ENCODE measurements around the gene DRG1.
"Not testable (repeated sequence)": the region's sequence is repeated elsewhere in the genome, so short reads cannot be mapped to it uniquely, and the experiment has no call there.

Gene DRG1, protein sequence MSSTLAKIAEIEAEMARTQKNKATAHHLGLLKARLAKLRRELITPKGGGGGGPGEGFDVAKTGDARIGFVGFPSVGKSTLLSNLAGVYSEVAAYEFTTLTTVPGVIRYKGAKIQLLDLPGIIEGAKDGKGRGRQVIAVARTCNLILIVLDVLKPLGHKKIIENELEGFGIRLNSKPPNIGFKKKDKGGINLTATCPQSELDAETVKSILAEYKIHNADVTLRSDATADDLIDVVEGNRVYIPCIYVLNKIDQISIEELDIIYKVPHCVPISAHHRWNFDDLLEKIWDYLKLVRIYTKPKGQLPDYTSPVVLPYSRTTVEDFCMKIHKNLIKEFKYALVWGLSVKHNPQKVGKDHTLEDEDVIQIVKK

DNA sequence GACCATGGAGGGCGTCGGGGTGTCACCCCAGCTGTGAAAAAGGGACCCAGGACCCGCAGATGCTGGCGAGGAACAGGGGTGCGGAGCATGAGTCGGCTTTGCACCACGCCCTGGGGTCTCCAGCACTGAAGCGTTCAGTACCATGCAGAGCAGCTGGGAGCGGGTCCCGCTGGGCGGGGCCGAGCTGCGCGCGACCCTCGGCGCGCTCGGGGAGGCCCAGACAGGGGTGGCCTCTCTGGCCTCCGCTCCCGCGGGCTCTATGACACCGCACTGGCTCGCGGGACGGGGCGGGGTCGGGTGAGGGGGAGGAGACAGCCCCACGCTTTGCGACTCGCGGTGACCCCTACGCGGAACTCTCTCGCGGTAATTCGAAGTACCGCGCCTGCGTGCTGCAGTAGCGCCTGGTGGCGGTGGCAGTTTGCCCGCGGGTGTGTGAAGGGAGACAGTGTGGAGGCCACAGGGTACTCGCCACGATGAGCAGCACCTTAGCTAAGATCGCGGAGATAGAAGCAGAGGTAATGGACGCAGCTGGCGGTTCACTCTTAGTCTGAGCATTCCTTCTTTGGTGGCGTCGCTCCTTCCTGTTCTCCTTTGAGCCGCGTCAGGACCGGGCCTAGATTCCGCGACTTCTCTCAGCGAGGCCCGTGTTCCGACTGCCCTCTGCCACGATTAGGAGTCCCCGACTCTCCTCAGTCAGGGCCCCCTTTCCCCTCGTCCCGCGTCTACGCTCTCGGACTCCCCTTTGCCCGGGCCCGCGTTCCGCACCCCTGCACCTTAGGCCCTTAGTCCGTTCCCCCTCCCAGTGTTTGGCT is at the start of gene DRG1:
DRG1 (plus strand) TSS at position 394 of the 812 bp plus-strand sequence; CDS start at position 474, 80 bp downstream.
- DNase-seq = peak; percentile 75

DNA sequence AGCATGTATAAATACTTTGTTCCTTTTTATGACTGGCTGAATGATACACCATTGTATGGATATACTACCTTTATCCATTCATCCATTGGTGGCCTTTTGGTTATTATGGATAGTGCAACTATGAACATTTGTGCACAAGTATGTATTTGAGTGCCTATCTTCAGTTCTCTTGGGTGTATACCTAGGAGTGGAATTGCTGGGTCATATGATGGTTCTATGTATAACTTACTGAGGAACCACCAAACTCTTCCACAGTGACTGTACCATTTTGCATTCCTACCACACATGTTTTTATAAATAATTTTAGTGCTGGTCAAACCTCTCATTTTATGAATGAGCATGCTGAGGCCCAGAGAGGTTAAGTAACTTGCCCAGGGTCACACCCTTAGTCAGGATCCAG is 49.4 kb upstream of the DRG1 start:
- DNase-seq = no peak

DNA sequence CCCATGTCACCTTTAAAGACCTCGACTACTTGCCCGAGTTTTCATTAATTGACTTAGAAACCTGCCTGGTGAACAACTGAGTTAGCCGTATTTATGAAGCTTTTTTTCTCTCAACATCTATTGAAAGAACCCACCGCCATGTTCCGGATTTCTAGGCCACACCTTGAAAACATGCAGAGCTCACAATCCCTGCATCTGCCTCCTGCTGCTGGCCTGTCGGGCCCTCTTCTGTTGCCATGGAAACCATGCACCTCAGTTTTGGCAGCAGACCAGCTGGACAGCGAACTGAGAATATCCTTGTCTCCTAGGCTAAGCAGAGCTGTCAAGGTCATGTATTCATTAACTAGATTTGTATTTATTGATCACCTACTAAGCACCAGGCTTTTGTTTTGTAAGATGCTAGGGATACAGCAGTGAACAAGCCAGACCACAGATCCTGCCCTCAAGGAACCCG is 49.0 kb upstream of the DRG1 start:
- peak; percentile 55 for DNase-seq

DNA sequence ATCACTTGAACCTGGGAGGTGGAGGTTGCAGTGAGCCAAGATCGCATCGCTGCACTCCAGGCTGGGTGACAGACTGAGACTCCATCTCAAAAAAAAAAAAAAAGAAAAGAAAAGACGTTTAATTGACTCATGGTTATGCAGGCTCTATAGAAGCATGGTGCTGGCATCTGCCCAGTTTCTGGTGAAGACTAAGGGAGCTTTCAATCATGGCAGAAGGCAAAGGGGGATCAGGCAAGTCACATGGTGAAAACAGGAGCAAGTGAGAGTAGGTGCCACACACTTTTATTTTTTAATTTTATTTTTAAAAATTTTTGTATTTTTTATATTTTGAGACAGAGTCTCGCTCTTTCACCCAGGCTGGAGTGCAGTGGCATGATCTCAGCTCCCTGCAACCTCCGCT is 44.9 kb upstream of the DRG1 start:
- no peak for DNase-seq

DNA sequence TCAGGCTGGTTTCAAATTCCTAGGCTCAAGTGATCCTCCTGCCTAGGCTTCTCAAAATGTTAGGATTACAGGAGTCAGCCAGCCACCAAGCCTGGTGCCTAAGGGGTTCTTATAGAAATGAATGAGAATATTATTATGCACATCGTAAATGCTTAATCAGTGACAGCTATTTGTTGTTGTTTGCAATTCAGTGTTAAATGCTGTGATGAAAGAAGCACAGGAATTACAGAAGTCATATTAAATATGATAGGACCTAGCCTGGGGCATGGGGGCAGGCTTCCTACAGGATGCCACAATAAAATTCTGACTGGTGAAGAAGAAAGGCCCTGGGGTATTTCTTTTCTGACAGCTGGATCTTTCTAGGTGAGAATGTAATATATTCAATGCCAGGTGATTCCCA is 39.4 kb upstream of the DRG1 start:
- no peak for DNase-seq

DNA sequence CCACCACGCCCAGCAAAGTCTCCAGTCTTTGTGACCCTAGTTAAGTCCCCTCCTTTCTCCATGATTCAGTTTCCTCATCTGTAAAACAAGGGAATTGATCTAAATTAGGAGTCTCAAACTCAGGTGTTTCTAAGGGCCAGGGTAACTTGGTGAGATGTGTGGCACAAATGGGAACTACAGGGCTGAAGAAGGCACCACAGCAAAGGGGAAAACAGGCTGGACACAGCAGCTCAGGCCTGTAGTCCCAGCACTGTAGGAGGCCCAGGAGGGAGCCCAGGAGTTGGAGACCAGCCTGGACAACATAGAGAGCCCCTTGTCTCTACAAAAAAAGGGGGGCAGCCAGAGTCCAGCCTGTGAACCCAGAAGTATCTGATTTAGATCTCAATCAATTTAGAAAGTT is 37.7 kb upstream of the DRG1 start:
- no peak for DNase-seq

DNA sequence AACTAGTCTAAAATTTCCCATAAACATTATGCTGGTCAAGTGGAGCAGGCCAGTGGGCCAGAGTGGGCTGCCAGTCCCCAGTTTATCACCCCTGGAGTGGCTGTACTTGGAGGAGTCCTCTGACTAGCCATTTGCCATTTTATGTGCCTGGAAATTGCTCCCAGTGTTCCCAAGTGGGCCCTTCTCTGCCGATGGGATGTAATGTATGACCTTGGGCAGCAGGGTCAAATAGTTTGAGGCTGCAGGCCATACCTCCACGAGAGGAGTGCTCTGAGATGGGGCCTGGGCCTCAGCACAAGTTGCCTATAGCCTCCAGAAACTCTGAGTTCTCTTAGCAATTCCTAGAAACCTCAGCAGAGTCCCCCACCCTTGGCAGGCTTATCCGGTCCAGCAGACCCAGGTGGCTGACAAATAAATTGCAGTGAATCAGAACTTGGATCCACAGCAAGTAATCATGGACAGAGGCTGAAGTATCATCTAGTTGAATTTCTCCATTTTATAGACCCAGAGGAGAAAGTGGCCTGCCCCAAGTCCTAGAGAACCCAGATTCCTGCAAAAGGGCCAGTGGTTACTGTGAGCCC is 35.4 kb upstream of the DRG1 start:
- no peak for DNase-seq

DNA sequence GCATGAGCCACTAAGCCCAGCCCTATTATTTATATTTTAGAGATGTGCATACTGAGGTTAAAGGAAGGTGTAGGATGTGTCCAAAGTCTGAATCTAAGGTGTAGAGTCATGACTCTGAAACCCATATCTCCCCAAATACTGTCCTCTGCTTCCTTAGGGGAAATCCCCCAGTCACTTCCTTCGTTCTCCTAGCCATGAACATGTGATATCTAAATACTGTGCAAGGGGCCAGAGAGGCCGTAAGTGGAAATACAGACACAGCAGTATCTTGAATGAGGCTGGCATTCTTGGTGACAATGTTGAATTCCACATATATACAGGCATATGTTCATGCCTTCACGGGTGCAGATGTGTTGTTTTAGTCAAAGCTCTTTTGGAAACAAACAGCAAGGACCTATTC is 32.0 kb upstream of the DRG1 start:
- no peak for DNase-seq

DNA sequence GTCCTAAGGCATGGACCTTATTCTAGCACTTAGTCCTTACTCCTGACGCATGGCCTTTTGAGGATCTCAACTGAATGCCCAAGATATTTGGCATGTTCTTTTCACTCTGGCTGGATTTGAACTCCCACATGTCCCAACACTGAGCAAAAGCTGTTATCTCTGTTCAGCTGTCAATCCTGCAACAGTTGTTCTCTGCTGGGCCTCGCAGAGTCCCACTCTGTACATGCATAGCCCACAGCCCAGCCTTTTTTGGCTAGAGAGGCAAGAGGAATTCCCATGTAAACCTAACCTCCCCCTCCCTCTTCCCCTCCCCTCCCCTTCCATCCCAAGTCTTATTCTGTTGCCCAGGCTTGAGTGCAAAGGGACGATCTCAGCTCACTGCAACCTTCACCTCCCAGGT is 21.8 kb upstream of the DRG1 start:
- DNase-seq = no peak

DNA sequence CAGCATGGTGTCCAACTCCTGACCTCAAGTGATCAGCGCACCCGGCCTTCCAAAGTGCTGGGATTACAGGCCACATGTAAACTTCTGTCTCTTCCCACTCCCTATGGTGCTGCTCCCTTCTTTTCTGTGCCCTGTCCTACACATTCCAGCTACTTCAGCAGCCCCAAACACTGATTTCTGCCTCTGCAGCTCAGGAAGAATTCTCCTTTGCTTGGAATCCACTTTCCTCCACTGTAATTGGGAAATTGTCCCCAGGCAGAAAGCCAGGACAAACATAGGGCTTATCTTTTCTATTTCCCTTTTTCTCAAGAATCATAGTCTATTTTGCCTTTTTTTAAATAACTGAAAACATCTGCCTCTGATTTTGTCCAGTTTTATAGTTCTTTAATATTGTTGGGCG is 21.3 kb upstream of the DRG1 start:
- DNase-seq = no peak

DNA sequence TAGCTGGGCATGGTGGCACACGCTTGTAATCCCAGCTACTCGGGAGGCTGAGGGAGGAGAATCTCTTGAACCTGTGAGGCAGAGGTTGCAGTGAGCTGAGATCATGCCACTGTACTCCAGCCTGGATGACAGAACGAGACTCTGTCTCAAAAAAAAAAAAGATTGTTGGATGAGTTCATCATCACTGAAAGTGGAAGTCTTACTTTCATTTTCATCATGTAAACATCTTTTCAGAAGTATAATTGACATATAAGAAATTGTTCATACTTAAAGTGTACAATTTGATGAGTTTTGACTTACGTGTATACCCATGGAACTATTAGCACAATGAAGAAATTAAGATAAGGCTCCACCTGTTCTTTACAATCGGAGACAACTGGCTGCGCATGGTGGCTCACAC is 20.8 kb upstream of the DRG1 start:
- DNase-seq = not testable (repeated sequence)

DNA sequence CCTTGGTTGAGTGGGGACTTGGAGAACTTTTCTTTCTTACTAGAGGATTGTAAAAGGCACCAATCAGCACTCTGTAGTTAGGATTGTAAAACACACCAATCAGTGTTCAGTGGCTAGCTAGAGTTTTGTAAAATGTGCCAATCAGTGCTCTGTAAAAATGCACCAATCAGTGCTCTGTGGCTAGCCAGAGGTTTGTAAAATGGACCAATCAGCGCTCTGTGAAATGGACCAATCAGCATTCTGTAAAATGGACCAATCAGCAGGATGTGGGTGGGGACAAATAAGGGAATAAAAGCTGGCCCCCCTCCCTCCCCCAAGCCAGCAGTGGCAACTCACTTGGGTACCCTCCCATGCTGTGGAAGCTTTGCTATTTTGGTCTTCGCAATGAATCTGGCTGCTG is 5.5 kb upstream of the DRG1 start:
- no peak for DNase-seq

DNA sequence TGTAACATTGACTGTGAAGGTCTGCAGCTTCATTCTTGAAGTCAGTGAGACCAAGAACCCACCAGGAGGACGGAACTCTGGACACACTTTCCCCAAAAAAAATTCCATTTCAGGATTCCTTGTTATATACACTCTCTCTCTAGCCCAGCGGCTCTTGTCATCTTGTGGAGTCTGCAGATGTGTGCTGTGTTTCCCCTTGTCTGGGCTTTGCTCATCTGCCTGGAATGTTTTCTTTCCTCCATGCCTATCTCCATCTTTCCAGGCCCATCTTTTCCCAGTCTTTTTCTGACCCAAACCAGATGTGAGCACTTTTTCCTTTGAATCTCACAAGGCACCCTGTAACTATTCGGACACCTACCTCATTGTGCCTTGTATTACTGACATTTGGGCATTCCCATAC is 5.1 kb upstream of the DRG1 start:
- DNase-seq = no peak

DNA sequence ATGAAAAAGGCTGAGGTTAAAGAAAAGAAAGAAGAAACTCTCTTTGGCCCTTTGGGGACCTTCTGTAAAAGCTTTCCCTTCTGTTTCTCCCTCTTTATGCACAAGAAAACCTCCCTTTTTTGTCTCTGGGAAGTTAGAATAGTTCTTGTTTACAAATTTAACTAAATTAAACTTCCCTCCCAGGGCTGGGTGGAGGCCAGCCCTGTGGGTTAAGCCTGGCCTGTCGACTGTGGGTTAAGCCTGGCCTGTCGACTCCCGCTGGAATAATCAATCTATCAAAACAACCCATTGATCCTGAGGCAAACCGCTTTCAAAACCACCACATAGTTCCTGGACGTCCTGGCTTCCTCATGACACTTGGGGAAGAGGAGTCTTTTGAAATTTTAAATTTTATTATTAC is 1.2 kb upstream of the DRG1 start:
- DNase-seq = no peak

DNA sequence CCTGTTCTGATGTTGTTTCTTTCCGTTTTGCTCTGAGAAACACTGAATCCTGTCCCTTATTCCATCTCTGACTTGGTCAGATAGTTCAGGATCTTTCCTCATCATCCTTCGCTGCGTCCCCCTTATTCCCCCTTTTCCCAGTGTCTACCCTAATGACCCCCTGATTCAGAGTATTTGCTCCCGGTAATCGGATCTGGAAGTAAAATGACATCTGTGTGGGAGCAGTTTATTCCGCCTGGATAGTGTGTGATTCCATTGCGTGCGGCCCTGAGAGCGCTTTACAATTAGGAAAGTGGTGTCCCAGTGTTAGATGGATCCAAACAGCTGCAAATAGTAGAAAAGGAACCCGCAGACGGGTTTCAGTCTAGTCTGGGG is 606 bp downstream of the DRG1 start:
- DNase-seq = no peak

DNA sequence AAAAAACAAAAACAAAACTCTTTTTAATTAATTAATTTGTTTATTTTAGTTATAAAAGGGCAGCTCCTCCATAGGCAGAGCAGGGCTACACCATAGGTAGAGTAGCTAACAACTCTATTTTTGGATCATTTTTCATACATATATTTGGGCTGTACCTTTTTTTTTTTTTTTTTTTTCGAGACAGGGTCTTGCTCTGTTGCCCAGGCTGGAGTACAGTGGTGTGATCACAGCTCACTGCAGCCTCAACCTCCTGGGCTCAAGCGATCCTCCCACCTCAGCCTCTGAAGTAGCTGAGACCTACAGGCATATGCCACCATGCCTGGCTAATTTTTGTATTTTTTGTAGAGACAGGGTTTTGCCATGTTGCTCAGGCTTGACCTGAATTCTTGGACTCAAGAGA is 2.9 kb downstream of the DRG1 start:
- DNase-seq = not testable (repeated sequence)

DNA sequence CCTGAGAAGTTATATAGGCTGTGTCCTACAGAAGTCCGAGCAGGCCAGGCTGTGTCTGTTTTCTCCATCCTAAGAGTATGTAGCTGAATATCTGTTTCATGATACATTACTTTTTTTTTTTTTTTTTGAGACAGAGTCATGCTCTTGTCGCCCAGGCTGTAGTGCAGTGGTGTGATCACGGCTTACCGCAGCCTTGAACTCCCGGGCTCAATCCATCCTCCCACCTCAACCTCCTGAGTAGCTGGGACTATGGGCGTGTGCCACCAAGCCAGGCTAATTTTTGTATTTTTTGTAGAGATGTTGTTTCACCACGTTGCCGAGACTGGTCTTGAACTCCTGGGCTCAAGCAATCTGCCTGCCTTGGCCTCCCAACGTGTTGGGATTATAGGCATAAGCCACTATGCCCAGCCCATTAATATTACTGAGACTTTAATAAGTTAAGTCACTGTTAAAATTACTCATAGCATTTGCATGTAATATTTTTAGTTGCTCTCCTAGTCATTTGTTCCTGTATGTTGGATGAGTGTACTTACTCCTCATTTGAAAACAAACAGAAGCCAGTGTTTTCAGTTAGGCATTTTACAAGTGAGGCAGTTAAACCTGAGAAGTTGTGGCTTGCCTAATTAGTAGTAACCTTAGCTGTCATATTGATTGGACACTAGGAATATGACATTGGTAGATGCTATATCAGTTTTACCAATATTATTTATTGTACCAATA is 26.1 kb downstream of the DRG1 start:
- no peak for DNase-seq

DNA sequence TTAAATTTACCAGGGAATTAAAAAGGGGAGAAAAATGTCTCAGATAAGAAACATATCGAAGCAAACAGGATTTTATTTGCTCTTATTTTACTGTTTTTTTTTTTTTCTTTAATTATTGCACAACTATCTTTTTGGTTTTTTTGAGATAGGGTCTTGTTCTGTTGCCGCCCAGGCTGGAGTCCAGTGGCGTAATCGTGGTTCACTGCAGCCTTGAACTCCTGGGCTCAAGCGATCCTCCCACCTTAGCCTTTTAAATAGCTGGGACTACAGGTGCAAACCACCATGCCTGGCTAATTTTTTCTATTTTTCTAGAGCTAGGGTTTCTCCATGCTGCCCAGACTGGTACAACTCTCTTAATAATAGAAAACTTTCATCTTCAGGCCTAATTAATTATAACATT is 32.5 kb downstream of the DRG1 start:
- no peak for DNase-seq

DNA sequence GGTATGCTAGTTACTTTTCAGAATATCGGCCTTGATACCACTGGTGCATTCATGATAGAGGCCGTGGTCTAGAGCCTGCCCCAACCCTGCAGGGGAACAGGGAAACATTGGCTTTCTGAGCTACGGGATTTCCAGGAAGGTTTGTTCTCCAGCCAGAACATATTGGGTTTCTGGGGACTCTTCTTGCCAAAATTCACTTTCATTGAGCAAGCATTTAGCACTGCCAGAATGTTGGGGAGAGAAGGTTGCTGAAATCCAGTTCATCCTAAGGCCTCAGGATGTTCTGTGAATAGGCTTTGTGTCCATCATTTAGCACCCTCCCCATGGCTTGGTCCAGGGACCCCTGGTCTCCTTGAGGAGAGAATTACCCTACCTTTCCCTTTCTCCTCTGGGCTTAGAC is 36.7 kb downstream of the DRG1 start:
- no peak for DNase-seq

DNA sequence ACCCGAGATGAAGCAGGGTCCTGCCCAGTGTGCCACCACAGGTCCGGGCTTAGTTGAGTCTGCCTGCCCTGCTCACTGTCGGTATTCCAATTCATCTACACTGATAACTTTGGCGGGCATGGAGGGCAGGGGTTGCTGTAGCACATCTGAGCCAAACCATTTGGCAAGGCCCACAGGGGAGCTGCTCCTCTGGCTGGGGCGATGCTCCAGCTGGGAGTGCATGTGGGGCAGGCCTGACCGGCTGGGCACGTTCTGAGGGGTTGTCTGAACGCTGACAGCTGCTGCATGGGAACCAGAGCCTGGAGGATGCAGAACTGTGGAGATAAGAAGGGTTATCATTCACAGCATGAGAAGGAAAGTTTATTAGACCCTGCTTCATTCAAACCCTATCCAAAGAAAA is 40.4 kb downstream of the DRG1 start:
- DNase-seq = no peak

DNA sequence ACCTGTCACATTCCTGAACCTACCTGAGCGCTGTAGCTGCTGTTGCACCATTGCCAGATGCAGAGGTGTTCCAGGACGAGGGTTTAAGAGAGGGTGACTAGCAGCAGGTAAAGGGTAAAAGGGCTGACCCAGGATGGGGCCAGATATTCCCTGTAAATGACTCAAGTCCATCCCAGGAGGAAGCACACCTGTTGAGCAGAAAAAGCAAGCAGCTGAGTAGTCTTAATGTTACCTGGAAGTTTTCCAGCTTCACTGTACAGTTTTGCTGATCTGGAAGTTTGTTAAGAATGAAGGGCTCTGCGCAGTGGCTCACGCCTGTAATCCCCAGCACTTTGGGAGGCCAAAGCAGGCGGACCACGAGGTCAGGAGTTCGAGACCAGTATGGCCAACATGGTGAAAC is 41.3 kb downstream of the DRG1 start:
- DNase-seq = no peak

DNA sequence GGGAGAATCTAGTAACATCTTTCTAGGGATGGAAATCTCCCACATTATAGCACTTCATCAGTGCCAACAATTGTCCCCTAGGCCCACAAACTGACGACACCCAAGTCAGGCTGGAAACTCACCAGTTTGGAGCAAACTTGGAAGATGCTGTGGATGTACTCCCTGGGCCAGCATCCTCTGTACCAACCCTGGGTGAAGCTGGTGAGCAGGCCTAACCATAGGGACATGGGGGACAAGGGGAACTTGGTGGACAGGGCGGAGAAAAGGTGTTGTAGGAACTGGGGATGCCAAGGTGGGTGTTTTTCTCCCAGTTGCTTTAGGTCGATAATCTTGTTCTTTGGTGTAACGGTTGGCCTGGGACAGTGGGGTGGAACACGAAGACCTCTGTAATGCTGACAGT is 42.2 kb downstream of the DRG1 start:
- no peak for DNase-seq

DNA sequence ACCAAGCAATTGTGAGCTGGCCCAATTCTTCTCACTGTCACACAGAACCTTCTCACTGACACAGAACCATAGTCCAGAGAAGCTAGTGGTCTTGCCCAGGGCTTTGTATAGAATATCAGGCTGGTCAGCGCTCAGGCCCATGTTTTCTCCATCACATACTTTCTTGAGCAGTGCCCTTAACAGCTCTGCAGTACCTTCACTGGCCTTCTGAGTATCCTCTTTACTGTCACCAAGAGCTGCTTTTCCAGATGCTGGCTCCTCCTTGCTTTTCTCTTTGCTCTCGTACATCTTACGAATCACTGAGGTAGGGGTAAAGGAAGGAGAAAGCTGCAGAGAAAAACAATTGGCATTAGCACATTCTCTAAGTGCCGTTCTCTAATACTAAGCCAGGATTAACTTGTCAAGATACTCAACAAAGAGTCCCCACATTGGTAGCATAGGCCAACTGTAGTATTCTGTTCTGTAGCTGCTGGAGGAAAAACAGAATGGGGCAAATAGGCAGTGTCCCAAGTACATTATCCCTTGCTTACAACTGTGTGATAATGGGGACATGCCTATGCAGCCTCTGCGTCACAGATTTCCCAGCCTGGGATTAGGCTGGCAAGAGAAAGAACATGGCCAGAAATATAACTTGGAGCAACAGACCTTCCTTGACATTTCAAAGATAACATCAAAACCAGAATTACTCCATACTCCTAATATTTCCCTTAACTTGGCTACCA is 43.5 kb downstream of the DRG1 start:
- DNase-seq = no peak

Data from NCI-H774 (cell line).